ENCODE results near the gene SERPINA9. TPM values are rescaled to one million over a fixed set of nuclear protein-coding genes. Genes with fewer than 3 reads are reported as not detected.

Gene SERPINA9
- polyA plus RNA-seq, 1 experiment, result 0.05 TPM

DNA sequence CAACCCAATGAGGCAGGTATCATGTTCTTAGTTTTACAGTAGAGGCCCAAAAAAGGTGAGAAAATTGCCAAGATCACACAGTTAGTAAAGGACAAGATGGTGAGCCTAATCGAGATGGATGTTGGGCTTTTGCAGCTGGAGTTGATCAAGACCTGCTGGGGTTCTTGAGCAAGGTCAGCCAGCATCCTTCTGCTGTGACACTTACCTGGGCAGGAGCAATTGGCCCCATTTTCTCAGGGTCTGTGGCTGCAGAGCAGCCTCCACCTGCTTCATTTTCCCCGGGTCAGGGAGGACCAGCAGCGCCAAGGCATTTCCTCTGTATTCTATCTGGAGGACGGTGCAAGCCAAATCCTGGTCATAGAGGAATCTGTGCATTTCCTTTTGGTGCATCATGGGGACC, 29.9 kb downstream of the SERPINA9 start:
- CTCF ChIA-PET, result no interaction called here
- Histone ChIP-seq H3K27ac (ENCODE audit: low read depth, low read length) (no peak overlapping the region), H3K27me3 (ENCODE audit: control insufficient read depth, insufficient read depth, low read length) (peaks cover 6% of the 10 kb centered on the region), H3K4me3 (ENCODE audit: low read depth, low read length) (no peak overlapping the region), H3K9me3 (ENCODE audit: control insufficient read depth, insufficient read depth, low read length) (no peaks in the 10 kb centered on the region)
- POLR2A ChIA-PET, result no interaction called here
- TF ChIP-seq, protein P1, sequence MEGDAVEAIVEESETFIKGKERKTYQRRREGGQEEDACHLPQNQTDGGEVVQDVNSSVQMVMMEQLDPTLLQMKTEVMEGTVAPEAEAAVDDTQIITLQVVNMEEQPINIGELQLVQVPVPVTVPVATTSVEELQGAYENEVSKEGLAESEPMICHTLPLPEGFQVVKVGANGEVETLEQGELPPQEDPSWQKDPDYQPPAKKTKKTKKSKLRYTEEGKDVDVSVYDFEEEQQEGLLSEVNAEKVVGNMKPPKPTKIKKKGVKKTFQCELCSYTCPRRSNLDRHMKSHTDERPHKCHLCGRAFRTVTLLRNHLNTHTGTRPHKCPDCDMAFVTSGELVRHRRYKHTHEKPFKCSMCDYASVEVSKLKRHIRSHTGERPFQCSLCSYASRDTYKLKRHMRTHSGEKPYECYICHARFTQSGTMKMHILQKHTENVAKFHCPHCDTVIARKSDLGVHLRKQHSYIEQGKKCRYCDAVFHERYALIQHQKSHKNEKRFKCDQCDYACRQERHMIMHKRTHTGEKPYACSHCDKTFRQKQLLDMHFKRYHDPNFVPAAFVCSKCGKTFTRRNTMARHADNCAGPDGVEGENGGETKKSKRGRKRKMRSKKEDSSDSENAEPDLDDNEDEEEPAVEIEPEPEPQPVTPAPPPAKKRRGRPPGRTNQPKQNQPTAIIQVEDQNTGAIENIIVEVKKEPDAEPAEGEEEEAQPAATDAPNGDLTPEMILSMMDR (IDR thresholded peaks at IDR 0.05; ENCODE audit: low read depth, low read length), result no peak
- no peak for DNase-seq (ENCODE audit: low read depth, low spot score)

DNA sequence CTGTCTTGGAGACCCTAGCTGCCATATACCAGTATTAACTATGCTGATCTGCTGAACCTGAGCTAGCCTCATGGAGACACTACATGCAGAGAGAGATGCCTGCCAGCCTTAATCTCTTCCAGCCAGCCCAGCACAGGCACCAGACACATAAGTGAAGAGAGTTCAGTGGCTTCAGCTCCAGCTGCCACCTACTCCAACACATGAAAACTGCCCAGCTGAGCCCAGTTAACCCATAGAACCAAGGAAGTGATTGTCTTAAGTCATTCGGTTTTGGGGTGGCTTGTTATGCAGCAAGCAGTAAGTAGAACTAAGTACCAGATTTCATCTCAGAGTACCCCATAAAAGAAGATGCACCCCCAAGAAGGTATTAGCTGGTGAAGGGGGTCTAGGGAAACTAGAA, 31.0 kb downstream of the SERPINA9 start:
- Histone ChIP-seq H3K4me3 (ENCODE audit: low read depth, low read length) (no peak overlapping the region), H3K9me3 (ENCODE audit: control insufficient read depth, insufficient read depth, low read length) (no peaks in the 10 kb centered on the region), H3K27ac (ENCODE audit: low read depth, low read length) (no peak overlapping the region), H3K27me3 (ENCODE audit: control insufficient read depth, insufficient read depth, low read length) (peaks cover 2% of the 10 kb centered on the region)
- CTCF ChIA-PET, result no interaction called here
- TF ChIP-seq, protein P1 (IDR thresholded peaks at IDR 0.05; ENCODE audit: low read depth, low read length), result no peak
- DNase-seq (ENCODE audit: low read depth, low spot score), result no peak
- POLR2A ChIA-PET, result no interaction called here

DNA sequence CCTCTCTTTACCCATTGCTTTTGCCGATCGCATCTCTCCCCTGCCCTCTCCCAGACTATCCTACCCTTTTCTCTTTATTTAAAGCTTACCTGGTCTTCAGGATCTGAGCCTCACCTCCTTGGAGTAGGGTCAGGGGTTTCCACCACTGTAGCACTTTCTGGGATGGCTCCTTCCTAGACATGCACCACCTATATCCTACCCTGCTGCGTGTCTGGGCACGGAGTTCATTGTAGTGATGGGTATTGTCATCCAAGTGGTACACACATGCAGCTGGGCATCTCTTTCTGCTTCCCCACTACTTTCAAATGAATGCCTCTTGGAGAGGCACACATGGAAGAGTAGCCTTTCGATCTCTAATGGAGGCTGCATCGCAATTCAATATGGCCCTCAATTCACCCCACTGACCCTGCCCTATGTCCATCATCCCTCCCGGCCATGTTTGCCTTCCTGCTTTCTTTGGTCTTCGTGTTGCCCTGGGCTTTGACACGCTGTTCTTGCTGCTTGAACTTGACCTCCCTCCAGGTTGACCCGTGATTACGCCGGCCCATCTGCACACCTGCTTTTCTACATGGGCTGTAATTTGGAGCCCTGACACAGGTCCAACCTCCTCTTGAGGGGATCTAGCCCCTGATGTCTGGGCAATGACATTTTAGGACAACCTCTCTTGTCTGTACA, 34.3 kb downstream of the SERPINA9 start:
- H3K4me3 ChIP-seq (ENCODE audit: low read depth, low read length), result no peak overlapping the region
- ChIA-PET POLR2A (no interaction called here), CTCF (no interaction called here)
- no peak overlapping the region for H3K27ac ChIP-seq (ENCODE audit: low read depth, low read length)
- no peaks in the 10 kb centered on the region for H3K9me3 ChIP-seq (ENCODE audit: control insufficient read depth, insufficient read depth, low read length)
- H3K27me3 ChIP-seq (ENCODE audit: control insufficient read depth, insufficient read depth, low read length), result no peaks in the 10 kb centered on the region
- TF ChIP-seq, protein P1 (IDR thresholded peaks at IDR 0.05; ENCODE audit: low read depth, low read length), result no peak
- DNase-seq (ENCODE audit: low read depth, low spot score), result no peak

DNA sequence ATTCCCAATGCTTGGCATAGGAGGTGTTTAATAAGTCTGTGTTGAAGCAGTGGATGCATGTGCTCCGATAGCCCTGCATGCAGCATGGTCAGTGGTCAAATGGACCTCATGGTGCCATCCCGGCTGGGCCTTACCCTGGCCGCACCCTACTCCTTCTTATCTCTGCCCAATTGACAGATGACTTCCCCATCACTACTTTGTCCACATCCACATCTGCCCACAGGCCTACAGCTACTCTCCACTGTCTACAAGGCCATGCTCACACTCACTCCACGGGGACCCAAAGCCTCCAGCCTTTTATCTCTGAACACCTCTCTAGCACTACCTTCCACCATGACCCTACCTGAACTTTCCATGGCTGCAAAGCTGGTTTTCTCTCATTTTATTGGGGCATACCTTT, 34.9 kb downstream of the SERPINA9 start:
- Histone ChIP-seq H3K27ac (ENCODE audit: low read depth, low read length) (no peak overlapping the region), H3K4me3 (ENCODE audit: low read depth, low read length) (no peak overlapping the region), H3K9me3 (ENCODE audit: control insufficient read depth, insufficient read depth, low read length) (no peaks in the 10 kb centered on the region), H3K27me3 (ENCODE audit: control insufficient read depth, insufficient read depth, low read length) (no peaks in the 10 kb centered on the region)
- TF ChIP-seq, protein P1 (IDR thresholded peaks at IDR 0.05; ENCODE audit: low read depth, low read length), result no peak
- POLR2A ChIA-PET, result no interaction called here
- DNase-seq (ENCODE audit: low read depth, low spot score), result no peak
- CTCF ChIA-PET, result no interaction called here

DNA sequence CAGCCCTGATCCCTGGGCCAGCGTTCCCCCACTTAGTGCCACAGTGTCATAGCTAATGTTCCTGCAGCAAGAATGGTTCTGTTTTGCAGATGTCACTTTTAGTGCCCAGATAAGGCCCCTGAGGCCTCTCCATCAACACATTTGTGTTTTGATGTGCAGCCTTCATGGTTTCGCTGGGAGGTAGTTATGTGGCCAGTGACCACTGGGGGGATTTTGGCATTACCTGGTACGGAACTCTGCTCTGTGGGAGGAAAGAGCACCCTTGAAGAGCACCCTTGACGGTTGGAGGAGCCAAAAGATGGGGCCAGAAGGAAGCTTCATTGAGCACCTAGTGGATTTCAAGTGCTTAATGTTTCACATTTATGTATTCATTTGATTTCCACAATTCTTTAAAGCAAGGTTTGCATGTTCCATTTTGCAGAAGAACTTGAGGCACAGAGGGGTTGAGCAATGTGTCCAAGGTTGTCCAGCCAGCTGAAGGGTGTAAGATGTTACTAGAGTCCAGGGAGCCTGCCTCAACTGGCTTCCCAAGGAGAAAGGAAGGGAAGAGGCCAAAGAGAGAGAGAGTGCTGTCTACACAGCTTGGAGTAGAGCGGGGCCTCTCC, 36.4 kb downstream of the SERPINA9 start:
- H3K27me3 ChIP-seq (ENCODE audit: control insufficient read depth, insufficient read depth, low read length), result no peaks in the 10 kb centered on the region
- ChIA-PET CTCF (interaction anchor here (1.1 kb wide), 1 partner anchor 47 kb away, joined by 6 read pairs; no protein-coding TSS in a partner anchor), POLR2A (no interaction called here)
- H3K4me3 ChIP-seq (ENCODE audit: low read depth, low read length), result no peak overlapping the region
- H3K27ac ChIP-seq (ENCODE audit: low read depth, low read length), result no peak overlapping the region
- TF ChIP-seq, protein P1 (IDR thresholded peaks at IDR 0.05; ENCODE audit: low read depth, low read length), result no peak
- H3K9me3 ChIP-seq (ENCODE audit: control insufficient read depth, insufficient read depth, low read length), result no peaks in the 10 kb centered on the region
- DNase-seq (ENCODE audit: low read depth, low spot score), result no peak

All from AG04450 (cell line).